ENCODE measurements around the gene DENND5A. TPM values are rescaled to one million over a fixed set of nuclear protein-coding genes. Genes with fewer than 3 reads are reported as not detected.

The DENND5A gene
- total RNA-seq, 2 experiments from 2014 or later = 40.6 to 44.3 TPM

- Mint-ChIP-seq H3K27me3 (no peaks in the 10 kb centered on the region), H3K27ac (no peak overlapping the region), H3K4me3 (no peak overlapping the region), H3K9me3 (no peaks in the 10 kb centered on the region), H3K4me1 (ENCODE audit: low read depth) (peaks cover 5% of the 10 kb centered on the region), H3K36me3 (ENCODE audit: low read depth) (no peaks in the 10 kb centered on the region)
- no peak for TF ChIP-seq CTCF (IDR thresholded peaks at IDR 0.05)
- intact Hi-C loops (cut with micrococcal nuclease) = no loop called here
- POLR2A ChIA-PET = no interaction called here
- ATAC-seq = no peak
- DNase-seq = no peak
- CTCF ChIA-PET = interaction anchor here (0.7 to 2.0 kb wide), 3 partner anchors 19 to 104 kb away, joined by 3 to 8 read pairs (median 6); no protein-coding TSS in a partner anchor
Observed at GRCh38 chr11:9118277-9118676, 146.9 kb downstream of the DENND5A start.

- peaks cover 5% of the 10 kb centered on the region for H3K36me3 Mint-ChIP-seq (ENCODE audit: low read depth)
- no peak for TF ChIP-seq CTCF (IDR thresholded peaks at IDR 0.05)
- ATAC-seq (no peak), DNase-seq (no peak)
- intact Hi-C loops (cut with micrococcal nuclease) = no loop called here
- no peaks in the 10 kb centered on the region for H3K27me3 Mint-ChIP-seq
- CTCF ChIA-PET = interaction anchor here (1.2 to 2.1 kb wide), 2 partner anchors 17 to 26 kb away, joined by 3 to 9 read pairs; no protein-coding TSS in a partner anchor
- no peaks in the 10 kb centered on the region for H3K4me1 Mint-ChIP-seq (ENCODE audit: low read depth)
- peaks cover 10% of the 10 kb centered on the region for H3K9me3 Mint-ChIP-seq
- H3K27ac Mint-ChIP-seq = no peak overlapping the region
- POLR2A ChIA-PET = no interaction called here
- no peak overlapping the region for H3K4me3 Mint-ChIP-seq
Observed at GRCh38 chr11:9112075-9112474, 153.1 kb downstream of the DENND5A start.

GRCh38 chr11:9109858-9110731 is 155.1 kb downstream of the DENND5A start:
- intact Hi-C loops (cut with micrococcal nuclease) = no loop called here

GRCh38 chr11:9104580-9104979 is 160.6 kb downstream of the DENND5A start:
- H3K4me3 Mint-ChIP-seq = no peak overlapping the region
- no peak overlapping the region for H3K27ac Mint-ChIP-seq
- DNase-seq = no peak
- no peaks in the 10 kb centered on the region for H3K36me3 Mint-ChIP-seq (ENCODE audit: low read depth)
- no peak for TF ChIP-seq CTCF (IDR thresholded peaks at IDR 0.05)
- H3K27me3 Mint-ChIP-seq = peaks cover 3% of the 10 kb centered on the region
- H3K4me1 Mint-ChIP-seq (ENCODE audit: low read depth) = no peaks in the 10 kb centered on the region
- ChIA-PET POLR2A (no interaction called here), CTCF (interaction anchor here (0.6 kb wide), 1 partner anchor 70 kb away, joined by 3 read pairs; no protein-coding TSS in a partner anchor)
- intact Hi-C loops (cut with micrococcal nuclease) = no loop called here
- H3K9me3 Mint-ChIP-seq = no peaks in the 10 kb centered on the region
- no peak for ATAC-seq

More at GRCh38 chr11:9109858-9110731, 155.1 kb downstream of the DENND5A start:
- Mint-ChIP-seq H3K27ac (no peak overlapping the region), H3K4me1 (ENCODE audit: low read depth) (no peaks in the 10 kb centered on the region), H3K9me3 (peaks cover 10% of the 10 kb centered on the region), H3K27me3 (no peaks in the 10 kb centered on the region), H3K36me3 (ENCODE audit: low read depth) (peaks cover 5% of the 10 kb centered on the region), H3K4me3 (no peak overlapping the region)
- CTCF ChIA-PET = interaction anchor here (1.2 to 1.9 kb wide), 6 partner anchors 27 to 490 kb away, joined by 3 to 9 read pairs (median 4); no protein-coding TSS in a partner anchor
- ATAC-seq = no peak
- POLR2A ChIA-PET = interaction anchor here (0.6 to 1.2 kb wide), 2 partner anchors 10 to 401 kb away, joined by 3 to 4 read pairs; no protein-coding TSS in a partner anchor
- TF ChIP-seq CTCF (IDR thresholded peaks at IDR 0.05) = no peak
- no peak for DNase-seq

All from activated CD8-positive, alpha-beta T cell treated with anti-CD3 and anti-CD28 coated beads for 36 hours (primary cell).